NCI-H2171 (cell line): ENCODE results near the gene RSPH10B2.
"Not testable (repeated sequence)": the region's sequence is repeated elsewhere in the genome, so short reads cannot be mapped to it uniquely, and the experiment has no call there.

Source experiments
- DNase-seq: peaks from one replicate; lab custom pipeline; 2025; lab: John Stamatoyannopoulos, UW

Gene RSPH10B2

GRCh38 chr7:6753964-6754363 lies at the start of gene RSPH10B2:
RSPH10B2 (plus strand) TSS chr7:6754103; CDS start chr7:6757678, 3,575 bp downstream.
- not testable (repeated sequence) for DNase-seq

- no peak for DNase-seq
Measured at GRCh38 chr7:6705959-6706665, 47.8 kb upstream of the RSPH10B2 start.

- DNase-seq, result peak; percentile 91
Measured at GRCh38 chr7:6706666-6707407, 47.1 kb upstream of the RSPH10B2 start, which contains the start of gene ZNF12. ZNF12 (minus strand) TSS chr7:6706947; CDS start chr7:6705173, 1,774 bp downstream.

- no peak for DNase-seq
Measured at GRCh38 chr7:6708304-6708703, 45.6 kb upstream of the RSPH10B2 start.

DNA sequence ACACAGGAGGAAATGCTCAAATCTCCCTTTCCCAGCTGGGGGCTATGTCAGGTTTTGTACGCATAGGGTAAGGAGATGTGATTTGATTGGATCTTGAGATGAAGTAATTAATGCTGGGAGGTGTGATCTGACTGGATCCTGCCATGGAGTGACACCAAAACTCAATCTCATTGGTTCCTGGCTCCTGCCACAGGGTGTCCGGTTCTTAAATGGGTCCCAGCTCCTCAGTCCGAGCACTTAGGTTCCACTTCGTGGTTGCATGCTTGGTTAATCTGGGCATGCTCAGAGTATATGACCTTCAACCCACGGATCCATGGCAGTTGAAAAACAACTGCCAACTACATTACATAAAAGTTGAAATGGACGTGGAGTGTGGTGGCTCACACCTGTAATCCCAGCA lies 44.1 kb upstream of the RSPH10B2 start:
- no peak for DNase-seq

GRCh38 chr7:6714360-6714759 lies 39.5 kb upstream of the RSPH10B2 start:
- DNase-seq, result no peak

GRCh38 chr7:6715898-6716297 lies 38.0 kb upstream of the RSPH10B2 start:
- DNase-seq, result not testable (repeated sequence)

DNA sequence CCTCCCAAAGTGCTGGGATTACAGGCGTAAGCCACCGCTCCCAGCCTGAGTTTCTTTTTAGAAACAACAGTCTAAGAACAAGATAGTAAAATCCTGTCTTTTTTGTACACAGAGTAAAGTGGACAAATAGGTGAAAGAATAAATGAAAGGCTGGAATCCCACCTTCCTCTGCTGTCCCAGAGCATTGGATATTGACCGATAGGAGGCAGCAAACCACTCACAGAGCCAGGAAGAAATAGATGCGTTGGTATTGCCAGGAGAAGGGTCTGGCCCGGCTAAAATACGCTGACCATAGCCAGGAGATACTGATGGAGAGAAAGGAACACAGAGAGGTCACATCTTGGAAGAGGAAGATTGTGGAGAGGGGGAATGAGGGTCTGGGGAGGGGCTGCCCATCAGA lies 35.8 kb upstream of the RSPH10B2 start:
- DNase-seq, result no peak

GRCh38 chr7:6724351-6724750 lies 29.6 kb upstream of the RSPH10B2 start:
- not testable (repeated sequence) for DNase-seq

- DNase-seq, result no peak
Measured at GRCh38 chr7:6725003-6725402, 28.9 kb upstream of the RSPH10B2 start.

- DNase-seq, result not testable (repeated sequence)
Measured at GRCh38 chr7:6726341-6726740, 27.6 kb upstream of the RSPH10B2 start.

DNA sequence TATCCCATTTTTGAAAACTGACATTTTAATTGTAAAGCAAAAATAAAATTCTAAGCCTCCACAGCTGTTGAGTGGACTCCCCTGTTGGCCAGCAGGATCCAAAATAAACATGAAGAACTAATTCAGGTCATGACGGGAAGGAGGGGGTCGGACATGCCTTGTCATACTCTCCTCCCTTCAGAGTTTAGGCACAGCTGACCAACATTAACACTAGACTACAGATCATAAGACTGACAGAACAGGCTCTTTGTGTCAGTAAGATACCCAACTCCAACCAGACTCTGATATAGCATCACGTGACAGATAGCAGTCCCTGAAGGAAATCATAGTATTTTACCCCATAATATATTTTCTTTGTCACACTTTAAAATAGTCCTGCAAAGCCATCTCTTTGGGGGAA lies 26.2 kb upstream of the RSPH10B2 start:
- DNase-seq, result no peak

DNA sequence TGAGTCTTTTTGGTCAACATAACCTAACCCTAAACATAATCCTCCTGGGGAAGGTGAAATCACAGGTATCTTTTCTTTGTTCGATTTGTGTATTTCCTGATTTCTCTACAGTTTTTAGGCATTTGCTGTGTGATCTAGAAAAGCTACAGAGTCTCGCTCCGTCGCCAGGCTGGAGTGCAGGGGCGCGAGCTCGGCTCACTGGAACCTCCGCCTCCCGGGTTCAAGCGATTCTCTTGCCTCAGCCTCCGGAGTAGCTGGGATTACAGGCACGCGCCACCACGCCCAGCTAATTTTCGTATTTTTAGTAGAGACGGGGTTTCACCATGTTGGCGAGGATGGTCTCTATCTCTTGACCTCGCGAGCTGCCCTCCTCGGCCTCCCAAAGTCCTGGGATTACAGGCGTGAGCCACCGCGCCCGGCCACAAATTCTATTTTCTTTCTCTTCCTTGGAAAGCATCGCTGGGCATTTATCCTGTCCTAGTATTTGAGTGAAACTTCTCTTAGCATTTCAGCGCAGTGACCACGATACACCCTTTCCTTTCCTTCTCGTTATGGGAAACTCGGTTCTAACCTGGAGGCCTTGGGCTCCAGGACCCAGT lies 24.9 kb upstream of the RSPH10B2 start:
- not testable (repeated sequence) for DNase-seq

DNA sequence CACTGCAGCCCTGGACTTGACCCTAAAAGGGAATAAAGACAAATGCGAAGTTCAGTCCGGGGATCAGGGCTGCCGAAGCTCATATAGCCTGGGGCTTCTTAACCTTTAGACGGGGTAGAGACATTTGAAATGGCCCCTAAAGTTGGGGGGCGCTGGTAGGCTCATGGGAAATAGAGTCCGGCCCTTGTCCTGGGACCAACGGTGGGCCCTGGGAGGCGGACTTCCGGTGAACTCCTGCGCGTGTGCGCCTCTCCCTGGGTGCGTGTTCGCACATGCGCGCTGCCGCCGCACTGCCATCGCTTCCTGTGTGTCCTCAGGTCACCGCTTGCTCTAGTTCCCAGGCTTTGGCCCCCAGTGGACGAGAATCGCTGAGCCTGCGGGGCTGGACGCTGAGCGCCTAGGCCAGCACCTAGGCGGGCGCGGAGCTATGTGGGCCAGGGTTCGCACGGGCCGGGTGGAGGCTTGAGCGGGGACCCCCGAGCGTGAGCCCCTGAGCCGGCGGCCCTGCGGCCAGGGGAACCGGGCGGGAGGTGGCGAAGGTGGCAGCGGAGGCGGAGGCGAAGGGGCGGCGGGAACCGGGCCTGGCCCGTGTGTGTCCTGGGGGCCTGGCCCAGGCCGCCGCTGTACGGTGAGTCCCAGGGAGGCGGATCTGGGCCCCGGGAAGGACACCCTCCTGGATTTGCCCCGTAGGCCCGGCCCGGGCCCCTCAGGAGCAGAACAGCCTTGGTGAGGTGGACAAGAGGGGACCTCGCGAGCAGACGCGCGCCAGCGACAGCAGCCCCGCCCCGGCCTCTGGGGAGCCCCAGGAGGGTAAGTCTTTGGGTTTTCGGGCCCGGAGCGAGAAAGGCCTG lies 24.2 kb upstream of the RSPH10B2 start:
- peak; percentile 79 for DNase-seq

GRCh38 chr7:6730343-6730633 lies 23.6 kb upstream of the RSPH10B2 start:
- DNase-seq, result no peak

DNA sequence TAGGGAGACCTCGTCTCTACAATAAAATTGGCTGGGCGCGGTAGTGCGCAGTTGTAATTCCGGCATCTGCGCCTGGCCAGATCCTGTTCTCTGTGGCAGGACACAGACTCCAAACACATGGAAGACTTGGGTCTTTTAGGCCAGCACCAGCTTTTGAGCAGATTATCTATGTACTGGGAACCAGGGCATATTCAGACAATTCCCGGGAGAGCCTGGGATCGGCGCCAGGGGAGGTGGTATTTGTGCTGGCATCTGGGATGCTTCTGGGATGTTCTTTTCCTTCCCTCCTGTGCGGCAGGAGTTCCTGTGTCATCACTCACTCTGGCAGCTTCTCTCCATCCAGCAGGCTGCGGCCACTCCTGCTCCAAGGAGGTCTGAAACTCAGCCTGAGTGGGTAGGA lies 15.5 kb upstream of the RSPH10B2 start:
- DNase-seq, result not testable (repeated sequence)

DNA sequence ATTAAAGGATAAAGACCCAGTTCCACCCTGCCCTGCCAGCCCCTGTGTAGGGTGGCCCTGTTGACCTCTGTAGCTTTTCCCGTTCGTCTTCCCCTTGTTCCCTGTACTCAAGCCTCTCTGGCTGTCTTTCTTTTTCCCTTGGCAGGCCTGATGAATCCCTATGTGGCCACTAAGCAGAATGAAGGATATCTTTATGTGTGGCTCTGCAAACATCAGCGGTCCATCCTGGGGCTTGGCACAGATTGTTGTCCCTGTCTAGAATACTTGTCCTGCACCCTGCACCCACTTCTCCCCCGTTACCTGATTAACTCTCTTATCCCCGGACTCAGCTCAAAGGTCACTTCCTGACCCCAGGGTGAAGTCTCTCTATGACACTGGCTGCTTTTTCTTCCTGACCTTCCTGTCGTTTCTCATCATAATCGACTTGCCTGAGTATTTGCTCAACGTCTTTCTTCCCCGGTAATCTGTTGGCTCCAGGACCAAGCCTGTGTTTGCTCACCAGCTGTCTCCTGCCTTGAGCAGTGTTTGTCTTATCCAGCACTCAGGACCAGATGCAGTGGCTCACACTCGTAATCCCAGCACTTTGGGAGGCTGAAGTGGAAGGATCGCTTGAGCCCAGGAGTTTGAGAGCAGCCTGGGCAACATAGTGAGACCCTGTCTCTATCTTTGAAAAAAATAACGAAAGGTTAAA lies 9.3 kb upstream of the RSPH10B2 start:
- DNase-seq, result not testable (repeated sequence)

- DNase-seq, result not testable (repeated sequence)
Measured at GRCh38 chr7:6749335-6749734, 4.6 kb upstream of the RSPH10B2 start.

GRCh38 chr7:6750173-6750572 lies 3.7 kb upstream of the RSPH10B2 start:
- not testable (repeated sequence) for DNase-seq

GRCh38 chr7:6761186-6761585 lies 7.3 kb downstream of the RSPH10B2 start:
- DNase-seq, result not testable (repeated sequence)

- DNase-seq, result not testable (repeated sequence)
Measured at GRCh38 chr7:6781581-6781980, 27.7 kb downstream of the RSPH10B2 start.
